SK-N-SH (cell line): ENCODE results near the gene RAB3C.

Source experiments
- CHD2 ChIP-seq: fragments of 150-350 bp; IDR thresholded peaks from 2 replicates; pipeline ENCODE4 v1.6.1; 2018; ENCODE audit warnings: low read length; ENCODE audit not compliant: partially characterized antibody
- CTCF ChIP-seq: fragments of 200-600 bp; sonication (generic); IDR thresholded peaks from 2 replicates; pipeline ENCODE4 v1.6.1; 2017; ENCODE audit warnings: antibody characterized with exemption, mild to moderate bottlenecking, moderate library complexity
- GABPA ChIP-seq: IDR thresholded peaks from 2 replicates; pipeline ENCODE4 v1.4.0; 2012; ENCODE audit warnings: low read depth, mild to moderate bottlenecking
- MAX ChIP-seq: IDR thresholded peaks from 2 replicates; pipeline ENCODE4 v1.4.0; 2012; ENCODE audit warnings: low read depth

DNA sequence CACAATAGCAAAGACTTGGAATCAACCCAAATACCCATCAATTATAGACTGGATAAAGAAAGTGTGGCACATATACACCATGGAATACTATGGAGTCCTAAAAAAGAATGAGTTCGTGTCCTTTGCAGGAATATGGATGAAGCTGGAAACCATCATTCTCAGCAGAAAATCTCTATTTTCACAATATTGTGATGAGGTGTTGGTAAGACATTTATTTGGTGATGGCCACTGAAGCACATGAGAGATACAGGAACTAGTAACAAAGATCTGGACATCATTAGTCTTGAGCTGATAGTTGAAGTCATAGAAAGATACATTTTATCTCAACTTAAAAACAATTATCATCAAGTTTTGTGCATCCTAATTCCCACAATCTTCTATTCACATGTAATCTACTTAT lies 70.6 kb downstream of the RAB3C start:
- TF ChIP-seq GABPA (no peak), CHD2 (no peak), CTCF (no peak), MAX (no peak)
